GM23338 (cell line): Measurements from ENCODE around the gene MYCN. TPM values are rescaled to one million over a fixed set of nuclear protein-coding genes. Genes with fewer than 3 reads are reported as not detected.

Source experiments
- ATAC-seq: fragments of 200-7000 bp; cut with Tn5 transposase; 3 replicates; pipeline ENCODE4 v1.9.1; 2020
- DNase-seq: peaks from one replicate; pipeline ENCODE4 v3.0.0-alpha.2; 2015; ENCODE audit warnings: low spot score
- H2AFZ ChIP-seq: fragments of 200-600 bp; sonication (generic); 2 replicates; pipeline ENCODE4 v1.8.0; 2016; ENCODE audit warnings: antibody characterized with exemption, mild to moderate bottlenecking, moderate library complexity
- H3F3A ChIP-seq: fragments of 200-600 bp; sonication (generic); replicated peaks from 2 replicates; pipeline ENCODE4 v1.8.0; 2017; ENCODE audit warnings: antibody characterized with exemption, mixed run types, low read depth
- H3K27ac ChIP-seq: fragments of 200-600 bp; sonication (generic); 2 replicates; pipeline ENCODE4 v1.6.1; 2016; ENCODE audit warnings: low read depth
- H3K27me3 ChIP-seq: fragments of 200-600 bp; sonication (generic); 2 replicates; pipeline ENCODE4 v1.8.0; 2016; ENCODE audit warnings: mild to moderate bottlenecking, mixed run types, moderate library complexity; ENCODE audit not compliant: insufficient read depth
- H3K36me3 ChIP-seq: fragments of 200-600 bp; sonication (generic); 2 replicates; pipeline ENCODE4 v1.8.0; 2016; ENCODE audit warnings: mild to moderate bottlenecking; ENCODE audit not compliant: insufficient read depth
- H3K4me1 ChIP-seq: fragments of 200-600 bp; sonication (generic); 2 replicates; pipeline ENCODE4 v1.8.0; 2016; ENCODE audit warnings: mild to moderate bottlenecking, moderate library complexity; ENCODE audit not compliant: insufficient read depth
- H3K4me2 ChIP-seq: fragments of 200-600 bp; sonication (generic); 2 replicates; pipeline ENCODE4 v1.7.1; 2017; ENCODE audit warnings: mixed run types
- H3K4me3 ChIP-seq: fragments of 200-600 bp; sonication (generic); 2 replicates; pipeline ENCODE4 v1.6.1; 2016; ENCODE audit warnings: mixed run types
- H3K79me2 ChIP-seq: fragments of 200-600 bp; sonication (generic); replicated peaks from 2 replicates; pipeline ENCODE4 v1.8.0; 2017; ENCODE audit warnings: mild to moderate bottlenecking; ENCODE audit not compliant: insufficient read depth
- H3K9me2 ChIP-seq: fragments of 200-600 bp; sonication (generic); 2 replicates; pipeline ENCODE4 v1.8.0; 2017; ENCODE audit not compliant: insufficient read depth
- H4K20me1 ChIP-seq: fragments of 200-600 bp; sonication (generic); replicated peaks from 2 replicates; pipeline ENCODE4 v1.8.0; 2017; ENCODE audit warnings: mild to moderate bottlenecking; ENCODE audit not compliant: insufficient read depth
- H3K27ac Mint-ChIP-seq: 2 replicates; pipeline ENCODE4 v1.8.0; 2020; ENCODE audit warnings: inconsistent platforms, mild to moderate bottlenecking, moderate library complexity, mixed read lengths
- H3K27me3 Mint-ChIP-seq: 3 replicates; pipeline ENCODE4 v1.8.0; 2022; ENCODE audit warnings: low read depth, mild to moderate bottlenecking, moderate library complexity, mixed read lengths, inconsistent platforms; ENCODE audit not compliant: insufficient read depth, poor library complexity
- H3K36me3 Mint-ChIP-seq: 3 replicates; pipeline ENCODE4 v1.8.0; 2021; ENCODE audit warnings: low read depth, mild to moderate bottlenecking, inconsistent platforms, moderate library complexity, mixed read lengths
- H3K4me1 Mint-ChIP-seq: 3 replicates; pipeline ENCODE4 v1.8.0; 2020; ENCODE audit warnings: mild to moderate bottlenecking, inconsistent platforms, mixed read lengths
- H3K4me3 Mint-ChIP-seq: 3 replicates; pipeline ENCODE4 v1.8.0; 2021; ENCODE audit warnings: moderate library complexity, mild to moderate bottlenecking, inconsistent platforms, mixed read lengths
- H3K9me3 Mint-ChIP-seq: 3 replicates; pipeline ENCODE4 v1.8.0; 2020; ENCODE audit warnings: moderate library complexity, mild to moderate bottlenecking, inconsistent platforms, mixed read lengths
- CTCF ChIP-seq, 2 experiments: fragments of 200-600 bp in 1 of 2; sonication (generic) in 1 of 2; conservative IDR thresholded peaks; 2 replicates each; pipeline versions ENCODE4 v1.5.1 to v1.6.1; 2016 to 2017; ENCODE audit warnings: antibody characterized with exemption in 2 of 2, low read depth in 2 of 2, mild to moderate bottlenecking in 2 of 2, moderate library complexity in 1 of 2
- JUNB ChIP-seq: IDR thresholded peaks from one replicate; pipeline ENCODE4 v1.6.1; 2016; ENCODE audit warnings: antibody characterized with exemption; ENCODE audit not compliant: unreplicated experiment
- POLR2AphosphoS5 ChIP-seq: IDR thresholded peaks from 2 replicates; pipeline ENCODE4 v1.6.1; 2016; ENCODE audit warnings: antibody characterized with exemption, low read depth
- polyA plus RNA-seq: library from polyadenylated mRNA; unstranded; fragments of >200 nt; fragmentation: Nextera tagmentation; extraction: Ambion mirVana; gene quantifications from 2 replicates; pipeline ENCODE4 v1.2.1, GENCODE V29; 2016
- total RNA-seq: library from RNA; depleted of rRNA; stranded (reverse); fragments of >200 nt; shearing (Covaris generic); gene quantifications from 2 replicates; pipeline ENCODE4 v1.2.3, GENCODE V29; 2014
- TF ChIP-seq, protein P1 (sequence below): fragments of 250-450 bp; sonication (Bioruptor Pico); IDR thresholded peaks from 2 replicates; pipeline ENCODE4 v1.5.0; 2020; ENCODE audit warnings: mild to moderate bottlenecking, moderate library complexity

The MYCN gene
- total and polyA plus RNA-seq, 2 experiments from 2014 or later = 50.8 to 145 TPM

DNA sequence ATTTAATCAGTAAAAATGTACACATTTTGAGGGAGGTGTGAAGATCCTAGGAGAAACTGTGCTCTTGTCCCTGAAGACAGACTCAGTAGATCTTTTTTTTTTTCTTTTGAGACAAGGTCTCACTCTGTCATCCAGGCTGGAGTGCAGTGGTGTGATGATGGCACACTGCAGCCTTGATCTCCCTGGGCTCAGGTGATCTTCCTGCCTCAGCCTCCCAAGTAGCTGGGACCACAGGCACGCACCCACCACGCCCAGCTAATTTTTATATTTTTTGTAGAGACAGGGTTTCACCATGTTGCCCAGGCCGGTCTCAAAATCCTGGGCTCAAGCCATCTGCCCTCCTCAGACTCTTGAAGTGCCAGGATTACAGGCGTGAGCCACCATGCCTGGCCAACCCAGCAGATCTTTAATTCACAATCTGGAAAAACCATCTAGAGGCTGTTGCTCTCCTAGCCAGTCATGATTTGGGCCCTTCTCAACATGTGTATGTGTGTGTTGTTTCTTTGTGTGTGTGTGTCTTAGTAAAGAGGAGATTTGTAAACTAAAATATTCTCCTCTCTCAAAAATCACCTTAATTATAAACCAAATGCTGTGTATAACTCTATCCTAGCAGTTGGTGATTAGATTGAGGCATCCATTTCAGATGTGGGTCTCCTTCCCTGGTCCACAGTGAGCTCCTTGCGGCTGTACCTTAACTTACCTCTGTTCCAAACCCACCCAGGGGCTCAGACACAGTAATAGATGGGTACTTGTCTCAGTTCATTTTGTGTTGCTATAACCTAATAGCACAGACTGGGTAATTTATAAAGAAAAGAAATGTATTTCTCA, 3.9 kb upstream of the MYCN start (continued):
- TF ChIP-seq, protein P1, sequence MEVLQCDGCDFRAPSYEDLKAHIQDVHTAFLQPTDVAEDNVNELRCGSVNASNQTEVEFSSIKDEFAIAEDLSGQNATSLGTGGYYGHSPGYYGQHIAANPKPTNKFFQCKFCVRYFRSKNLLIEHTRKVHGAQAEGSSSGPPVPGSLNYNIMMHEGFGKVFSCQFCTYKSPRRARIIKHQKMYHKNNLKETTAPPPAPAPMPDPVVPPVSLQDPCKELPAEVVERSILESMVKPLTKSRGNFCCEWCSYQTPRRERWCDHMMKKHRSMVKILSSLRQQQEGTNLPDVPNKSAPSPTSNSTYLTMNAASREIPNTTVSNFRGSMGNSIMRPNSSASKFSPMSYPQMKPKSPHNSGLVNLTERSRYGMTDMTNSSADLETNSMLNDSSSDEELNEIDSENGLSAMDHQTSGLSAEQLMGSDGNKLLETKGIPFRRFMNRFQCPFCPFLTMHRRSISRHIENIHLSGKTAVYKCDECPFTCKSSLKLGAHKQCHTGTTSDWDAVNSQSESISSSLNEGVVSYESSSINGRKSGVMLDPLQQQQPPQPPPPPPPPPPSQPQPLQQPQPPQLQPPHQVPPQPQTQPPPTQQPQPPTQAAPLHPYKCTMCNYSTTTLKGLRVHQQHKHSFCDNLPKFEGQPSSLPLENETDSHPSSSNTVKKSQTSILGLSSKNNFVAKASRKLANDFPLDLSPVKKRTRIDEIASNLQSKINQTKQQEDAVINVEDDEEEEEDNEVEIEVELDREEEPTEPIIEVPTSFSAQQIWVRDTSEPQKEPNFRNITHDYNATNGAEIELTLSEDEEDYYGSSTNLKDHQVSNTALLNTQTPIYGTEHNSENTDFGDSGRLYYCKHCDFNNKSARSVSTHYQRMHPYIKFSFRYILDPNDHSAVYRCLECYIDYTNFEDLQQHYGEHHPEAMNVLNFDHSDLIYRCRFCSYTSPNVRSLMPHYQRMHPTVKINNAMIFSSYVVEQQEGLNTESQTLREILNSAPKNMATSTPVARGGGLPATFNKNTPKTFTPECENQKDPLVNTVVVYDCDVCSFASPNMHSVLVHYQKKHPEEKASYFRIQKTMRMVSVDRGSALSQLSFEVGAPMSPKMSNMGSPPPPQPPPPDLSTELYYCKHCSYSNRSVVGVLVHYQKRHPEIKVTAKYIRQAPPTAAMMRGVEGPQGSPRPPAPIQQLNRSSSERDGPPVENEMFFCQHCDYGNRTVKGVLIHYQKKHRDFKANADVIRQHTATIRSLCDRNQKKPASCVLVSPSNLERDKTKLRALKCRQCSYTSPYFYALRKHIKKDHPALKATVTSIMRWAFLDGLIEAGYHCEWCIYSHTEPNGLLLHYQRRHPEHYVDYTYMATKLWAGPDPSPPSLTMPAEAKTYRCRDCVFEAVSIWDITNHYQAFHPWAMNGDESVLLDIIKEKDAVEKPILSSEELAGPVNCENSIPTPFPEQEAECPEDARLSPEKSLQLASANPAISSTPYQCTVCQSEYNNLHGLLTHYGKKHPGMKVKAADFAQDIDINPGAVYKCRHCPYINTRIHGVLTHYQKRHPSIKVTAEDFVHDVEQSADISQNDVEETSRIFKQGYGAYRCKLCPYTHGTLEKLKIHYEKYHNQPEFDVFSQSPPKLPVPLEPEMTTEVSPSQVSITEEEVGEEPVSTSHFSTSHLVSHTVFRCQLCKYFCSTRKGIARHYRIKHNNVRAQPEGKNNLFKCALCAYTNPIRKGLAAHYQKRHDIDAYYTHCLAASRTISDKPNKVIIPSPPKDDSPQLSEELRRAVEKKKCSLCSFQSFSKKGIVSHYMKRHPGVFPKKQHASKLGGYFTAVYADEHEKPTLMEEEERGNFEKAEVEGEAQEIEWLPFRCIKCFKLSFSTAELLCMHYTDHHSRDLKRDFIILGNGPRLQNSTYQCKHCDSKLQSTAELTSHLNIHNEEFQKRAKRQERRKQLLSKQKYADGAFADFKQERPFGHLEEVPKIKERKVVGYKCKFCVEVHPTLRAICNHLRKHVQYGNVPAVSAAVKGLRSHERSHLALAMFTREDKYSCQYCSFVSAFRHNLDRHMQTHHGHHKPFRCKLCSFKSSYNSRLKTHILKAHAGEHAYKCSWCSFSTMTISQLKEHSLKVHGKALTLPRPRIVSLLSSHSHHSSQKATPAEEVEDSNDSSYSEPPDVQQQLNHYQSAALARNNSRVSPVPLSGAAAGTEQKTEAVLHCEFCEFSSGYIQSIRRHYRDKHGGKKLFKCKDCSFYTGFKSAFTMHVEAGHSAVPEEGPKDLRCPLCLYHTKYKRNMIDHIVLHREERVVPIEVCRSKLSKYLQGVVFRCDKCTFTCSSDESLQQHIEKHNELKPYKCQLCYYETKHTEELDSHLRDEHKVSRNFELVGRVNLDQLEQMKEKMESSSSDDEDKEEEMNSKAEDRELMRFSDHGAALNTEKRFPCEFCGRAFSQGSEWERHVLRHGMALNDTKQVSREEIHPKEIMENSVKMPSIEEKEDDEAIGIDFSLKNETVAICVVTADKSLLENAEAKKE (CRISPR knock-in tag) = no peak
- TF ChIP-seq POLR2AphosphoS5 = no peak

DNA sequence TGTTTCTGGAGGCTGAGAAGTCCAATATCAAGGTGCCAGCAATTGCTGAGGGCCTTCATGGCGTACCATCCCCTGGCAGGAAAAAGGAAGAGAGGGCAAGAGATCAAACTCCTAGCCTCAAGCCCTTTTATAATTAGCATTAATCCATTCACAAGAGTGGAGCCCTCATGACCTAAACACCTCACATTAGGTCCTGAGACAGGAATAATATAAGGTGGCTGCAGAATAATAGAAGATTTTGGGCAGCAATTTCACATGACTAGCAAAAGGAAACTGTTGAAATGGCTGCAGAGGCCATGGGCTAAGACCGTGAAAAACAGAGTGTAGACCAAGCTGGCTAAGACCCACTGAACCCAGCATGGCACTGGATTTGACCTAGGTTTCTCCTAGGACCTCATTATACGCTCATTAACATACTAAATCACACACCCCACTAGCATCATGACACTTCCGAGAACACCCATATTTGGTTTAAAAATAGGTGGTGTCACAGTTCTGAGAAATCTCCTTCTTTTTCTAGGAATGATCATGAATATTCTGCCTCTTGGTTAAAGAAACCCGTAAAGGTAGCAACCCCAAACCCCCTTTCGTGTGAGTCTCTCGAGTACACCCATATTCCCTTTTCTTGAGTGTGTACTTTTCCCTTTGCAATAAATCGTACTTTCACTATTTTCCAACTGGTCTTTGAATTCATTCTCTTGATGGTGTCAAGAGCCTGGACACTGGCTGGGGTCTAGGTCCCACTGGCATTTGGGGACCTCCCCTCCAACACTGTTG, 3.1 kb upstream of the MYCN start:
- H3K9me3 Mint-ChIP-seq = peaks cover 4% of the 10 kb centered on the region; the same call in 2 of the 3 replicates
- Histone ChIP-seq H3K27ac (no peak overlapping the region), H3K4me3 (no peak overlapping the region; the same call in 1 of the 2 replicates), H2AFZ (no peak overlapping the region), H3K79me2 (peaks cover 24% of the 10 kb centered on the region), H3K36me3 (no peaks in the 10 kb centered on the region), H3F3A (peaks cover 13% of the 10 kb centered on the region; the same call in 1 of the 2 replicates), H3K4me1 (peaks cover 44% of the 10 kb centered on the region), H3K4me2 (peak overlapping the region; percentile 96), H3K9me2 (no peaks in the 10 kb centered on the region), H4K20me1 (no peaks in the 10 kb centered on the region), H3K27me3 (no peaks in the 10 kb centered on the region)
- no peak for ATAC-seq
- no peak overlapping the region for H3K27ac Mint-ChIP-seq
- H3K36me3 Mint-ChIP-seq = peaks cover 20% of the 10 kb centered on the region
- no peak for DNase-seq
- peaks cover 47% of the 10 kb centered on the region for H3K4me1 Mint-ChIP-seq
- no peak overlapping the region; the same call in 2 of the 3 replicates for H3K4me3 Mint-ChIP-seq
- peaks cover 21% of the 10 kb centered on the region for H3K27me3 Mint-ChIP-seq
- TF ChIP-seq, protein P1 (CRISPR knock-in tag) = no peak
- TF ChIP-seq CTCF (conservative IDR thresholded peaks at IDR 0.05; ENCODE audit: low read depth in 2 of 2) (no peak), JUNB (no peak)
